ENCODE measurements around the gene ERVH48-1. TPM values are rescaled to one million over a fixed set of nuclear protein-coding genes. Genes with fewer than 3 reads are reported as not detected.
"Not testable (repeated sequence)": the region's sequence is repeated elsewhere in the genome, so short reads cannot be mapped to it uniquely, and the experiment has no call there.

The ERVH48-1 gene
- total and polyA plus RNA-seq, 2 donors (not counting 1 experiment from before 2014, with no cell fraction given): 0.06 TPM; not detected in 1

GRCh38 chr21:42921927-42922326, 3.5 kb downstream of the ERVH48-1 start:
- no peaks in the 10 kb centered on the region for H3K36me3 ChIP-seq (ENCODE audit: control insufficient read depth, insufficient read depth, low read length)
- no peak overlapping the region for H3K4me3 ChIP-seq (replicated peaks in 1 of 4; ENCODE audit: control extremely low read depth in 1 of 4, insufficient read depth in 1 of 4, low read depth in 3 of 4, low read length in 4 of 4)
- no peak overlapping the region for H2AFZ ChIP-seq (ENCODE audit: low read length)
- no peaks in the 10 kb centered on the region for H3K79me2 ChIP-seq (ENCODE audit: control insufficient read depth, insufficient read depth, low read length)
- H3K9ac ChIP-seq (ENCODE audit: insufficient read depth, low read length): no peak overlapping the region
- TF ChIP-seq EZH2 (IDR thresholded peaks at IDR 0.05; ENCODE audit: low read length, missing control alignments): no peak
- TF ChIP-seq, protein P1, sequence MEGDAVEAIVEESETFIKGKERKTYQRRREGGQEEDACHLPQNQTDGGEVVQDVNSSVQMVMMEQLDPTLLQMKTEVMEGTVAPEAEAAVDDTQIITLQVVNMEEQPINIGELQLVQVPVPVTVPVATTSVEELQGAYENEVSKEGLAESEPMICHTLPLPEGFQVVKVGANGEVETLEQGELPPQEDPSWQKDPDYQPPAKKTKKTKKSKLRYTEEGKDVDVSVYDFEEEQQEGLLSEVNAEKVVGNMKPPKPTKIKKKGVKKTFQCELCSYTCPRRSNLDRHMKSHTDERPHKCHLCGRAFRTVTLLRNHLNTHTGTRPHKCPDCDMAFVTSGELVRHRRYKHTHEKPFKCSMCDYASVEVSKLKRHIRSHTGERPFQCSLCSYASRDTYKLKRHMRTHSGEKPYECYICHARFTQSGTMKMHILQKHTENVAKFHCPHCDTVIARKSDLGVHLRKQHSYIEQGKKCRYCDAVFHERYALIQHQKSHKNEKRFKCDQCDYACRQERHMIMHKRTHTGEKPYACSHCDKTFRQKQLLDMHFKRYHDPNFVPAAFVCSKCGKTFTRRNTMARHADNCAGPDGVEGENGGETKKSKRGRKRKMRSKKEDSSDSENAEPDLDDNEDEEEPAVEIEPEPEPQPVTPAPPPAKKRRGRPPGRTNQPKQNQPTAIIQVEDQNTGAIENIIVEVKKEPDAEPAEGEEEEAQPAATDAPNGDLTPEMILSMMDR (conservative IDR thresholded peaks at IDR 0.05 in 1 of 2, IDR thresholded peaks at IDR 0.05 in 1 of 2; ENCODE audit: low read depth in 1 of 2, low read length in 2 of 2): no peak
- H3K27me3 ChIP-seq (ENCODE audit: control insufficient read depth, insufficient read depth, low read length): no peaks in the 10 kb centered on the region
- H4K20me1 ChIP-seq (ENCODE audit: control insufficient read depth, extremely low read depth, insufficient read depth, low read length): no peaks in the 10 kb centered on the region
- no peak overlapping the region for H3K27ac ChIP-seq (ENCODE audit: insufficient read depth, low read length)
- peaks cover 2% of the 10 kb centered on the region for H3K4me1 ChIP-seq (ENCODE audit: control insufficient read depth, extremely low read depth, insufficient read depth, low read length)
- H3K9me3 ChIP-seq (ENCODE audit: control insufficient read depth, insufficient read depth, low read depth, low read length): no peaks in the 10 kb centered on the region
- H3K4me2 ChIP-seq (ENCODE audit: extremely low read depth, insufficient read depth, low read length): no peak overlapping the region
- DNase-seq (ENCODE audit: low read depth in 2 of 2): no peak

- Histone ChIP-seq H3K79me2 (ENCODE audit: control insufficient read depth, insufficient read depth, low read length) (no peaks in the 10 kb centered on the region), H3K27me3 (ENCODE audit: control insufficient read depth, insufficient read depth, low read length) (no peaks in the 10 kb centered on the region), H3K9ac (ENCODE audit: insufficient read depth, low read length) (no peak overlapping the region), H3K4me3 (replicated peaks in 1 of 4; ENCODE audit: control extremely low read depth in 1 of 4, insufficient read depth in 1 of 4, low read depth in 3 of 4, low read length in 4 of 4) (no peak overlapping the region), H3K36me3 (ENCODE audit: control insufficient read depth, insufficient read depth, low read length) (no peaks in the 10 kb centered on the region), H3K9me3 (ENCODE audit: control insufficient read depth, insufficient read depth, low read depth, low read length) (no peaks in the 10 kb centered on the region), H3K4me1 (ENCODE audit: control insufficient read depth, extremely low read depth, insufficient read depth, low read length) (no peaks in the 10 kb centered on the region), H3K4me2 (ENCODE audit: extremely low read depth, insufficient read depth, low read length) (no peak overlapping the region), H2AFZ (ENCODE audit: low read length) (no peak overlapping the region), H3K27ac (ENCODE audit: insufficient read depth, low read length) (no peak overlapping the region), H4K20me1 (ENCODE audit: control insufficient read depth, extremely low read depth, insufficient read depth, low read length) (no peaks in the 10 kb centered on the region)
- TF ChIP-seq, protein P1 (conservative IDR thresholded peaks at IDR 0.05 in 1 of 2, IDR thresholded peaks at IDR 0.05 in 1 of 2; ENCODE audit: low read depth in 1 of 2, low read length in 2 of 2): no peak
- no peak for TF ChIP-seq EZH2 (IDR thresholded peaks at IDR 0.05; ENCODE audit: low read length, missing control alignments)
- DNase-seq (ENCODE audit: low read depth in 2 of 2): no peak
Measured at GRCh38 chr21:42918291-42918690, 7.1 kb downstream of the ERVH48-1 start.

GRCh38 chr21:42913476-42913875, 12.0 kb downstream of the ERVH48-1 start:
- H3K4me2 ChIP-seq (ENCODE audit: extremely low read depth, insufficient read depth, low read length): no peak overlapping the region

GRCh38 chr21:42911920-42912319, 13.5 kb downstream of the ERVH48-1 start:
- not testable (repeated sequence) for H4K20me1 ChIP-seq (ENCODE audit: control insufficient read depth, extremely low read depth, insufficient read depth, low read length); H3K4me2 ChIP-seq (ENCODE audit: extremely low read depth, insufficient read depth, low read length); H3K9ac ChIP-seq (ENCODE audit: insufficient read depth, low read length)

More at GRCh38 chr21:42913476-42913875, 12.0 kb downstream of the ERVH48-1 start:
- no peaks in the 10 kb centered on the region for H3K4me1 ChIP-seq (ENCODE audit: control insufficient read depth, extremely low read depth, insufficient read depth, low read length)
- TF ChIP-seq, protein P1 (conservative IDR thresholded peaks at IDR 0.05 in 1 of 2, IDR thresholded peaks at IDR 0.05 in 1 of 2; ENCODE audit: low read depth in 1 of 2, low read length in 2 of 2): no peak
- no peak for TF ChIP-seq EZH2 (IDR thresholded peaks at IDR 0.05; ENCODE audit: low read length, missing control alignments)
- H2AFZ ChIP-seq (ENCODE audit: low read length): no peak overlapping the region
- no peaks in the 10 kb centered on the region for H3K27me3 ChIP-seq (ENCODE audit: control insufficient read depth, insufficient read depth, low read length)
- H3K36me3 ChIP-seq (ENCODE audit: control insufficient read depth, insufficient read depth, low read length): peaks cover 2% of the 10 kb centered on the region
- no peaks in the 10 kb centered on the region for H3K9me3 ChIP-seq (ENCODE audit: control insufficient read depth, insufficient read depth, low read depth, low read length)
- no peak for DNase-seq (ENCODE audit: low read depth in 2 of 2)
- H3K4me3 ChIP-seq (replicated peaks in 1 of 4; ENCODE audit: control extremely low read depth in 1 of 4, insufficient read depth in 1 of 4, low read depth in 3 of 4, low read length in 4 of 4): no peak overlapping the region
- H3K27ac ChIP-seq (ENCODE audit: insufficient read depth, low read length): no peak overlapping the region
- H4K20me1 ChIP-seq (ENCODE audit: control insufficient read depth, extremely low read depth, insufficient read depth, low read length): peaks cover 1% of the 10 kb centered on the region
- no peak overlapping the region for H3K9ac ChIP-seq (ENCODE audit: insufficient read depth, low read length)
- H3K79me2 ChIP-seq (ENCODE audit: control insufficient read depth, insufficient read depth, low read length): no peaks in the 10 kb centered on the region

DNA sequence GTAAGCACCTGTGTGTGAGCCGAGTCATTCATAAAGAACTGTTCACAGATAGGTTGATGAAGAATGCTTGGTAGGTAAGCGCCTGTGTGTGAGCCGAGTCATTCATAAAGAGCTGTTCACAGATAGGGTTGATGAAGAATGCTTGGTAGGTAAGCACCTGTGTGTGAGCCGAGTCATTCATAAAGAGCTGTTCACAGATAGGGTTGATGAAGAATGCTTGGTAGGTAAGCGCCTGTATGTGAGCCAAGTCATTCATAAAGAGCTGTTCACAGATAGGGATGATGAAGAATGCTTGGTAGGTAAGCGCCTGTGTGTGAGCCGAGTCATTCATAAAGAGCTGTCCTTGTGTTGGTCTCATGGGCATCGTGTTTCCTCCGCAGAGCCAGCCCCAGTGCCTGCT, 16.9 kb downstream of the ERVH48-1 start:
- H3K9me3 ChIP-seq (ENCODE audit: control insufficient read depth, insufficient read depth, low read depth, low read length); H3K9ac ChIP-seq (ENCODE audit: insufficient read depth, low read length); H3K4me3 ChIP-seq (replicated peaks in 1 of 4; ENCODE audit: control extremely low read depth in 1 of 4, insufficient read depth in 1 of 4, low read depth in 3 of 4, low read length in 4 of 4); H3K36me3 ChIP-seq (ENCODE audit: control insufficient read depth, insufficient read depth, low read length); H3K4me1 ChIP-seq (ENCODE audit: control insufficient read depth, extremely low read depth, insufficient read depth, low read length); H3K27me3 ChIP-seq (ENCODE audit: control insufficient read depth, insufficient read depth, low read length); H3K27ac ChIP-seq (ENCODE audit: insufficient read depth, low read length); DNase-seq (ENCODE audit: low read depth in 2 of 2); H4K20me1 ChIP-seq (ENCODE audit: control insufficient read depth, extremely low read depth, insufficient read depth, low read length); H2AFZ ChIP-seq (ENCODE audit: low read length); H3K4me2 ChIP-seq (ENCODE audit: extremely low read depth, insufficient read depth, low read length); H3K79me2 ChIP-seq (ENCODE audit: control insufficient read depth, insufficient read depth, low read length): not testable (repeated sequence)

More at GRCh38 chr21:42911920-42912319, 13.5 kb downstream of the ERVH48-1 start:
- not testable (repeated sequence) for H3K27me3 ChIP-seq (ENCODE audit: control insufficient read depth, insufficient read depth, low read length); H3K4me1 ChIP-seq (ENCODE audit: control insufficient read depth, extremely low read depth, insufficient read depth, low read length); DNase-seq (ENCODE audit: low read depth in 2 of 2); H3K4me3 ChIP-seq (replicated peaks in 1 of 4; ENCODE audit: control extremely low read depth in 1 of 4, insufficient read depth in 1 of 4, low read depth in 3 of 4, low read length in 4 of 4); H2AFZ ChIP-seq (ENCODE audit: low read length); H3K79me2 ChIP-seq (ENCODE audit: control insufficient read depth, insufficient read depth, low read length); H3K27ac ChIP-seq (ENCODE audit: insufficient read depth, low read length); H3K36me3 ChIP-seq (ENCODE audit: control insufficient read depth, insufficient read depth, low read length); H3K9me3 ChIP-seq (ENCODE audit: control insufficient read depth, insufficient read depth, low read depth, low read length)

All from fibroblast of lung (primary cell).